Neuronal stem cell (in vitro differentiated cells): ENCODE results near the gene SPZ1.

Experiments
- DNase-seq: peaks from one replicate; pipeline ENCODE4 v3.0.0-alpha.2; 2013; ENCODE audit warnings: low spot score
- H2AFZ ChIP-seq: one replicate; pipeline ENCODE4 v1.6.1; 2013; ENCODE audit warnings: mild to moderate bottlenecking, low read length, inconsistent platforms
- H2AK5ac ChIP-seq: 2 replicates; pipeline ENCODE4 v1.6.1; 2013; ENCODE audit warnings: low read depth, mild to moderate bottlenecking, inconsistent platforms, low read length, moderate library complexity, mixed read lengths
- H2BK120ac ChIP-seq: 2 replicates; pipeline ENCODE4 v1.6.1; 2013; ENCODE audit warnings: low read depth, mild to moderate bottlenecking, inconsistent platforms, low read length, moderate library complexity, mixed read lengths
- H2BK12ac ChIP-seq: one replicate; pipeline ENCODE4 v1.6.1; 2013; ENCODE audit warnings: low read length, inconsistent platforms
- H2BK15ac ChIP-seq: 2 replicates; pipeline ENCODE4 v1.6.1; 2013; ENCODE audit warnings: mild to moderate bottlenecking, low read length, inconsistent platforms, mixed read lengths
- H2BK5ac ChIP-seq: one replicate; pipeline ENCODE4 v1.6.1; 2013; ENCODE audit warnings: inconsistent platforms, mild to moderate bottlenecking, low read length, moderate library complexity
- H3K14ac ChIP-seq: one replicate; pipeline ENCODE4 v1.6.1; 2013; ENCODE audit warnings: low read length, inconsistent platforms
- H3K18ac ChIP-seq: 2 replicates; pipeline ENCODE4 v1.6.1; 2013; ENCODE audit warnings: low read length, inconsistent platforms
- H3K23ac ChIP-seq: 2 replicates; pipeline ENCODE4 v1.6.1; 2013; ENCODE audit warnings: low read depth, mild to moderate bottlenecking, mixed read lengths, low read length, inconsistent platforms; ENCODE audit not compliant: poor library complexity
- H3K27ac ChIP-seq: replicated peaks from 3 replicates; pipeline ENCODE4 v1.5.1; 2013; ENCODE audit warnings: low read length, inconsistent platforms
- H3K27me3 ChIP-seq, 3 experiments: 2 replicates each; pipeline ENCODE4 v1.6.1; 2013; ENCODE audit warnings: low read length in 3 of 3, mild to moderate bottlenecking in 2 of 3, inconsistent platforms in 1 of 3, low read depth in 1 of 3, mixed read lengths in 1 of 3, moderate library complexity in 1 of 3; ENCODE audit not compliant: control insufficient read depth in 3 of 3, insufficient read depth in 3 of 3
- H3K36me3 ChIP-seq, 2 donors: replicated peaks in 1 of 2; 2 replicates each; pipeline ENCODE4 v1.6.1; 2013; ENCODE audit warnings: low read length in 2 of 2; ENCODE audit not compliant: control insufficient read depth in 2 of 2, insufficient read depth in 2 of 2
- H3K4ac ChIP-seq: 2 replicates; pipeline ENCODE4 v1.6.1; 2013; ENCODE audit warnings: inconsistent platforms, mild to moderate bottlenecking, low read length, moderate library complexity
- H3K4me1 ChIP-seq, 2 donors: 1 replicate in 1 of 2; 2 replicates in 1 of 2; pipeline ENCODE4 v1.6.1; 2013; ENCODE audit warnings: low read length in 2 of 2, low read depth in 1 of 2; ENCODE audit not compliant: control insufficient read depth in 2 of 2, insufficient read depth in 1 of 2
- H3K4me2 ChIP-seq: one replicate; pipeline ENCODE4 v1.6.1; 2013; ENCODE audit warnings: mild to moderate bottlenecking, low read length, inconsistent platforms; ENCODE audit not compliant: insufficient read depth, poor library complexity, severe bottlenecking
- H3K4me3 ChIP-seq, 2 donors: 2 replicates each; pipeline ENCODE4 v1.5.1; 2013; ENCODE audit warnings: low read length in 2 of 2, mild to moderate bottlenecking in 2 of 2, inconsistent platforms in 1 of 2, moderate library complexity in 1 of 2
- H3K79me1 ChIP-seq: one replicate; pipeline ENCODE4 v1.6.1; 2013; ENCODE audit warnings: low read depth, mild to moderate bottlenecking, inconsistent platforms, low read length, moderate library complexity
- H3K9ac ChIP-seq: one replicate; pipeline ENCODE4 v1.6.1; 2013; ENCODE audit warnings: mild to moderate bottlenecking, low read depth, low read length, inconsistent platforms; ENCODE audit not compliant: poor library complexity
- H3K9me3 ChIP-seq, 2 donors: replicated peaks in 1 of 2; 2 replicates each; pipeline versions ENCODE3 to v1.6.1; 2013; ENCODE audit warnings: low read length in 2 of 2, mild to moderate bottlenecking in 2 of 2, inconsistent platforms in 1 of 2, low read depth in 1 of 2, mixed read lengths in 1 of 2, moderate library complexity in 1 of 2; ENCODE audit not compliant: control insufficient read depth in 2 of 2, insufficient read depth in 1 of 2
- H4K8ac ChIP-seq: one replicate; pipeline ENCODE4 v1.6.1; 2013; ENCODE audit warnings: low read depth, mild to moderate bottlenecking, inconsistent platforms, low read length, moderate library complexity
- H4K91ac ChIP-seq: one replicate; pipeline ENCODE4 v1.6.1; 2013; ENCODE audit warnings: low read length, low read depth, mild to moderate bottlenecking, inconsistent platforms; ENCODE audit not compliant: poor library complexity
- WGBS, 2 donors: extraction: QIAGEN DNeasy Blood & Tissue Kit; methylation state at CpG; one replicate each; pipeline ENCODE4 v1.1.7; 2013; ENCODE audit warnings: missing lambda C conversion rate in 2 of 2, mixed read lengths in 1 of 2; ENCODE audit not compliant: insufficient read length in 2 of 2, insufficient replicate concordance in 1 of 2; ENCODE audit errors: extremely low coverage in 2 of 2; 5-methylcytosine and 5-hydroxymethylcytosine counted together

SPZ1 gene

GRCh38 chr5:80277191-80277590, 42.6 kb upstream of the SPZ1 start:
- WGBS, 2 donors = no CpG with 5 or more reads among the region's 2 CpGs
- no peak overlapping the region for H4K8ac ChIP-seq
- no peak overlapping the region for H3K4ac ChIP-seq
- H3K9me3 ChIP-seq = no peaks in the 10 kb centered on the region
- H3K4me1 ChIP-seq = no peaks in the 10 kb centered on the region
- H2BK12ac ChIP-seq = no peak overlapping the region
- no peak overlapping the region for H3K18ac ChIP-seq
- no peak overlapping the region for H3K4me2 ChIP-seq
- H2BK120ac ChIP-seq = no peak overlapping the region
- H3K27ac ChIP-seq = no peak overlapping the region
- no peaks in the 10 kb centered on the region for H3K27me3 ChIP-seq
- no peaks in the 10 kb centered on the region for H3K36me3 ChIP-seq
- no peak overlapping the region for H2AK5ac ChIP-seq
- H3K79me1 ChIP-seq = no peaks in the 10 kb centered on the region
- H3K14ac ChIP-seq = no peak overlapping the region
- H2AFZ ChIP-seq = no peak overlapping the region
- no peak overlapping the region for H4K91ac ChIP-seq
- H3K23ac ChIP-seq = no peak overlapping the region
- no peak for DNase-seq
- no peak overlapping the region for H3K9ac ChIP-seq
- H3K4me3 ChIP-seq = no peak overlapping the region
- H2BK5ac ChIP-seq = no peak overlapping the region
- H2BK15ac ChIP-seq = no peak overlapping the region

GRCh38 chr5:80282054-80282453, 37.7 kb upstream of the SPZ1 start:
- Histone ChIP-seq H3K9ac (no peak overlapping the region), H3K4ac (no peak overlapping the region), H2BK15ac (no peak overlapping the region), H3K27me3 (no peaks in the 10 kb centered on the region), H3K4me1 (no peaks in the 10 kb centered on the region), H2AK5ac (no peak overlapping the region), H3K4me2 (no peak overlapping the region), H3K18ac (no peak overlapping the region), H2AFZ (no peak overlapping the region), H2BK12ac (no peak overlapping the region), H3K36me3 (no peaks in the 10 kb centered on the region), H4K8ac (no peak overlapping the region), H2BK5ac (no peak overlapping the region), H3K27ac (no peak overlapping the region), H4K91ac (no peak overlapping the region), H3K79me1 (no peaks in the 10 kb centered on the region), H2BK120ac (no peak overlapping the region), H3K4me3 (no peak overlapping the region), H3K14ac (no peak overlapping the region), H3K23ac (no peak overlapping the region), H3K9me3 (no peaks in the 10 kb centered on the region)
- WGBS, 2 donors = no CpG with 5 or more reads among the region's 3 CpGs
- DNase-seq = no peak

DNA sequence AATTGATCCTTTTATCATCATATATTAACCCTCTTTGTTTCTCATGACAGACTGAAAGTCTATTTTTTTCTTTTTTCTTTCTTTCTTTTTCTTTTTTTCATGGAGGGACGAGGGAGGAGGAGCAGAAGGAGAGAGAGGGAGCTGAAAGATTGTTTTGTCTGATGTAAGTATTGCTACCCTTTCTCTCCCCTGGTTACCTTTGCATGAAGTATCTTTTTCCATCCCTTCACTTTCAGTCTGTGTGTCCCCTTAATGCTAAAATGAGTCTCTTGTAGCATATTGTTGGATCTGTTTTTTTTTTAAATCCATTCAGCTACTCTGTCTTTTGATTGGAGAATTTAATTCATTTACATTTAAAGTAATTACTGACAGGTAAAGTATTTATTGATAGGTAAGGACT, 36.4 kb upstream of the SPZ1 start:
- Histone ChIP-seq H2BK12ac (no peak overlapping the region), H3K9ac (no peak overlapping the region), H3K27me3 (no peaks in the 10 kb centered on the region), H3K9me3 (peaks cover 0 to 1% of the 10 kb centered on the region in 2 donors), H3K23ac (no peak overlapping the region), H3K36me3 (no peaks in the 10 kb centered on the region), H3K4me1 (no peaks in the 10 kb centered on the region), H2AK5ac (no peak overlapping the region), H2AFZ (no peak overlapping the region), H4K91ac (no peak overlapping the region), H2BK120ac (no peak overlapping the region), H2BK15ac (no peak overlapping the region), H3K4me2 (no peak overlapping the region), H3K27ac (no peak overlapping the region), H3K4me3 (no peak overlapping the region), H4K8ac (no peak overlapping the region), H3K4ac (no peak overlapping the region), H3K79me1 (no peaks in the 10 kb centered on the region), H3K14ac (no peak overlapping the region), H3K18ac (no peak overlapping the region), H2BK5ac (no peak overlapping the region)
- no peak for DNase-seq
- WGBS, 2 donors = no CpG with 5 or more reads among the region's 1 CpG

DNA sequence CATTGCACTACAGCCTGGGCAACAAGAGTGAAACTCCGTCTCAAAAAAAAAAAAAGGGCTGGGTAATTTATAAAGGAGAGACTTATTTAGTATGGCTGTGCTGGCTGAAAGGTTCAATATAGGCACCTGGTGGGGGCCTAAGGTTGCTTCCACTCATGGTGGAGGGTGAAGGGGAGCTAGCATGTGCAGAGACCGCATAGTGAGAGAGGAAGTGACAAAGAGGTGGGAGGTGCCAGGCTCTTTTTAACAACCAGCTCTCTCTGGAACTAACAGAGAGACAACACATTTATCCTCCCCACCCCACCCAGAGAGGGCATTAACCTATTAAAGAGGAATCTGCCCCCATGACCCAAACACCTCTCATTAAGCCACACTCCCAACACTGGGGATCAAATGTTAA, 35.1 kb upstream of the SPZ1 start:
- H3K14ac ChIP-seq = no peak overlapping the region
- H4K8ac ChIP-seq = no peak overlapping the region
- no CpG with 5 or more reads among the region's 2 CpGs for WGBS, 2 donors
- no peaks in the 10 kb centered on the region for H3K36me3 ChIP-seq
- no peak overlapping the region for H3K4ac ChIP-seq
- H2AK5ac ChIP-seq = no peak overlapping the region
- H2BK120ac ChIP-seq = no peak overlapping the region
- DNase-seq = no peak
- H3K79me1 ChIP-seq = no peaks in the 10 kb centered on the region
- peaks cover 0 to 2% of the 10 kb centered on the region in 2 donors for H3K9me3 ChIP-seq
- H4K91ac ChIP-seq = no peak overlapping the region
- H2BK5ac ChIP-seq = no peak overlapping the region
- no peak overlapping the region for H3K4me3 ChIP-seq
- no peak overlapping the region for H3K23ac ChIP-seq
- H3K4me1 ChIP-seq = no peaks in the 10 kb centered on the region
- H3K27ac ChIP-seq = no peak overlapping the region
- H3K27me3 ChIP-seq = no peaks in the 10 kb centered on the region
- H3K4me2 ChIP-seq = no peak overlapping the region
- H2BK12ac ChIP-seq = no peak overlapping the region
- H3K9ac ChIP-seq = no peak overlapping the region
- no peak overlapping the region for H2BK15ac ChIP-seq
- peak overlapping the region; percentile 64 for H2AFZ ChIP-seq
- no peak overlapping the region for H3K18ac ChIP-seq
